ENCODE measurements around the gene TOR1B.

TOR1B gene

GRCh38 chr9:129812385-129812784 is 9.4 kb downstream of the TOR1B start:
- no peak for DNase-seq (ENCODE audit: low spot score)
- in situ Hi-C loops (cut with MboI; ENCODE audit: low sequenced_read_pairs, unreplicated experiment), result no loop called here
- no peak for TF ChIP-seq CTCF (IDR thresholded peaks at IDR 0.05; ENCODE audit: borderline replicate concordance, control extremely low read depth, extremely low read depth, insufficient read depth, missing control alignments)

GRCh38 chr9:129813661-129814060 is 10.7 kb downstream of the TOR1B start:
- no peak for TF ChIP-seq CTCF (IDR thresholded peaks at IDR 0.05; ENCODE audit: borderline replicate concordance, control extremely low read depth, extremely low read depth, insufficient read depth, missing control alignments)
- no peak for DNase-seq (ENCODE audit: low spot score)
- in situ Hi-C loops (cut with MboI; ENCODE audit: low sequenced_read_pairs, unreplicated experiment), result no loop called here

GRCh38 chr9:129814432-129815223 is 11.6 kb downstream of the TOR1B start:
- in situ Hi-C loops (cut with MboI; ENCODE audit: low sequenced_read_pairs, unreplicated experiment), result no loop called here
- no peak for TF ChIP-seq CTCF (IDR thresholded peaks at IDR 0.05; ENCODE audit: borderline replicate concordance, control extremely low read depth, extremely low read depth, insufficient read depth, missing control alignments)
- no peak for DNase-seq (ENCODE audit: low spot score)

- TF ChIP-seq CTCF (IDR thresholded peaks at IDR 0.05; ENCODE audit: borderline replicate concordance, control extremely low read depth, extremely low read depth, insufficient read depth, missing control alignments), result no peak
- no peak for DNase-seq (ENCODE audit: low spot score)
- in situ Hi-C loops (cut with MboI; ENCODE audit: low sequenced_read_pairs, unreplicated experiment), result no loop called here
Measured at GRCh38 chr9:129815278-129815677, 12.3 kb downstream of the TOR1B start.

GRCh38 chr9:129816501-129817435 is 13.8 kb downstream of the TOR1B start:
- in situ Hi-C loops (cut with MboI; ENCODE audit: low sequenced_read_pairs, unreplicated experiment), result no loop called here
- no peak for TF ChIP-seq CTCF (IDR thresholded peaks at IDR 0.05; ENCODE audit: borderline replicate concordance, control extremely low read depth, extremely low read depth, insufficient read depth, missing control alignments)
- no peak for DNase-seq (ENCODE audit: low spot score)

- in situ Hi-C loops (cut with MboI; ENCODE audit: low sequenced_read_pairs, unreplicated experiment), result no loop called here
- DNase-seq (ENCODE audit: low spot score), result peak; percentile 58
- no peak for TF ChIP-seq CTCF (IDR thresholded peaks at IDR 0.05; ENCODE audit: borderline replicate concordance, control extremely low read depth, extremely low read depth, insufficient read depth, missing control alignments)
Measured at GRCh38 chr9:129822898-129823541, 20.0 kb downstream of the TOR1B start.

All from GM13976 (cell line).